ENCODE measurements around the gene USP38. TPM values are rescaled to one million over a fixed set of nuclear protein-coding genes. Genes with fewer than 3 reads are reported as not detected.

The USP38 gene
- polyA plus RNA-seq, 1 of the 3 experiments (the other 2 are of a cell fraction): 4.3 TPM

- TF ChIP-seq TEAD4 (IDR thresholded peaks at IDR 0.05; ENCODE audit: borderline replicate concordance, insufficient read depth): no peak
- no peak for TF ChIP-seq MAX (IDR thresholded peaks at IDR 0.05; ENCODE audit: low read depth)
- TF ChIP-seq RFX5 (IDR thresholded peaks at IDR 0.05; ENCODE audit: low read length): no peak
- no peaks in the 10 kb centered on the region for H3K27me3 ChIP-seq (ENCODE audit: insufficient read depth)
- 73% methylated on average over 2 of the region's 2 CpGs for WGBS (ENCODE audit: low lambda C conversion rate)
- no peaks in the 10 kb centered on the region for H3K9me2 ChIP-seq
- H3K27ac ChIP-seq (ENCODE audit: low read depth in 2 of 2, low read length in 1 of 2): no peak overlapping the region
- H2AFZ ChIP-seq (ENCODE audit: low read depth): no peak overlapping the region
- no peaks in the 10 kb centered on the region for H3F3A ChIP-seq (replicated peaks; ENCODE audit: insufficient read depth)
- no peaks in the 10 kb centered on the region for H3K4me1 ChIP-seq (ENCODE audit: control insufficient read depth in 1 of 2, insufficient read depth in 2 of 2, low read depth in 1 of 2, low read length in 1 of 2)
- no peak for DNase-seq
- H3K9me3 ChIP-seq: no peaks in the 10 kb centered on the region
- no peaks in the 10 kb centered on the region for H3K36me3 ChIP-seq (replicated peaks in 1 of 2; ENCODE audit: control insufficient read depth in 1 of 2, insufficient read depth in 2 of 2, low read length in 1 of 2)
- no peak overlapping the region for H3K4me3 ChIP-seq (ENCODE audit: low read depth in 2 of 2, low read length in 1 of 2)
- no peak overlapping the region for H3K4me2 ChIP-seq
- ChIA-PET POLR2A (no interaction called here), CTCF (no interaction called here)
- no peaks in the 10 kb centered on the region for H4K20me1 ChIP-seq (ENCODE audit: insufficient read depth)
- no peaks in the 10 kb centered on the region for H3K79me2 ChIP-seq (ENCODE audit: insufficient read depth)
- H3K9ac ChIP-seq: no peak overlapping the region
These were observed 36.2 kb upstream of the USP38 start for GRCh38 chr4:143148521-143148920.

GRCh38 chr4:143156853-143157252 is 27.9 kb upstream of the USP38 start:
- Histone ChIP-seq H2AFZ (ENCODE audit: low read depth) (no peak overlapping the region), H3K4me2 (no peak overlapping the region), H3K9me3 (no peaks in the 10 kb centered on the region), H3K27me3 (ENCODE audit: insufficient read depth) (no peaks in the 10 kb centered on the region), H3K79me2 (ENCODE audit: insufficient read depth) (no peaks in the 10 kb centered on the region), H3K9ac (no peak overlapping the region), H3F3A (replicated peaks; ENCODE audit: insufficient read depth) (no peaks in the 10 kb centered on the region), H4K20me1 (ENCODE audit: insufficient read depth) (no peaks in the 10 kb centered on the region), H3K9me2 (no peaks in the 10 kb centered on the region), H3K27ac (ENCODE audit: low read depth in 2 of 2, low read length in 1 of 2) (no peak overlapping the region), H3K36me3 (replicated peaks in 1 of 2; ENCODE audit: control insufficient read depth in 1 of 2, insufficient read depth in 2 of 2, low read length in 1 of 2) (no peaks in the 10 kb centered on the region), H3K4me3 (ENCODE audit: low read depth in 2 of 2, low read length in 1 of 2) (no peak overlapping the region), H3K4me1 (ENCODE audit: control insufficient read depth in 1 of 2, insufficient read depth in 2 of 2, low read depth in 1 of 2, low read length in 1 of 2) (no peaks in the 10 kb centered on the region)
- TF ChIP-seq RFX5 (IDR thresholded peaks at IDR 0.05; ENCODE audit: low read length): no peak
- no peak for TF ChIP-seq RAD21 (IDR thresholded peaks at IDR 0.05; ENCODE audit: low read length)
- DNase-seq: no peak
- WGBS (ENCODE audit: low lambda C conversion rate): 84% methylated on average over 2 of the region's 2 CpGs
- CTCF ChIA-PET: no interaction called here
- POLR2A ChIA-PET: no interaction called here

DNA sequence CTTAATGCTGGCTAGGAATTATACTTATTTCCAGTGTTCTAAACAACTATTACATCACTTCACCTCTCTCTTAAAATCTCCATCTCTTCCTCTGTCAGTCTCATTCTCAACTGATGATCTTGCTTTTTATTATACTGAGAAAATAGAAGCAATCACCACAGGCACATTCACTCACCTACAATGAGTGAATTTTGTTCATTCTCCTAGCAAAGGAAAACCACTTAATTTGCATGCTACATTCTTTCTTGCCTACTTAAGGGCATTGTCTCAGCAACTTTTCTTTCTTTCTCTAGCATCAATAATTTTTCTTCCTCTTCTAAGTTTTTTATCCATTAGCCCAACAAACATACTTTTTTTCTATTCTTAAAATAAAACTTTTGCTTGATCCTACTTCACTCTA is 21.1 kb upstream of the USP38 start:
- H3K9me2 ChIP-seq: no peaks in the 10 kb centered on the region
- CTCF ChIA-PET: no interaction called here
- no peaks in the 10 kb centered on the region for H3K79me2 ChIP-seq (ENCODE audit: insufficient read depth)
- no peak overlapping the region for H3K9ac ChIP-seq
- no peak overlapping the region for H3K4me3 ChIP-seq (ENCODE audit: low read depth in 2 of 2, low read length in 1 of 2)
- no peaks in the 10 kb centered on the region for H3K36me3 ChIP-seq (replicated peaks in 1 of 2; ENCODE audit: control insufficient read depth in 1 of 2, insufficient read depth in 2 of 2, low read length in 1 of 2)
- no peak for DNase-seq
- POLR2A ChIA-PET: interaction anchor here (0.6 kb wide), 1 partner anchor 78 kb away, joined by 5 read pairs; no protein-coding TSS in a partner anchor
- no peak overlapping the region for H2AFZ ChIP-seq (ENCODE audit: low read depth)
- H3K9me3 ChIP-seq: no peaks in the 10 kb centered on the region
- no peaks in the 10 kb centered on the region for H3K27me3 ChIP-seq (ENCODE audit: insufficient read depth)
- no peaks in the 10 kb centered on the region for H3F3A ChIP-seq (replicated peaks; ENCODE audit: insufficient read depth)
- H3K4me2 ChIP-seq: no peak overlapping the region
- no peaks in the 10 kb centered on the region for H4K20me1 ChIP-seq (ENCODE audit: insufficient read depth)
- H3K4me1 ChIP-seq (ENCODE audit: control insufficient read depth in 1 of 2, insufficient read depth in 2 of 2, low read depth in 1 of 2, low read length in 1 of 2): no peaks in the 10 kb centered on the region
- H3K27ac ChIP-seq (ENCODE audit: low read depth in 2 of 2, low read length in 1 of 2): no peak overlapping the region
- TF ChIP-seq NRF1 (IDR thresholded peaks at IDR 0.05; ENCODE audit: low read depth, low read length): no peak
- no peak for TF ChIP-seq MXI1 (IDR thresholded peaks at IDR 0.05; ENCODE audit: low read depth, low read length)
- TF ChIP-seq FOXM1 (IDR thresholded peaks at IDR 0.05; ENCODE audit: low read depth): no peak
- TF ChIP-seq MAX (IDR thresholded peaks at IDR 0.05; ENCODE audit: low read depth): no peak
- TF ChIP-seq IRF3 (IDR thresholded peaks at IDR 0.05; ENCODE audit: low read depth, low read length): no peak
- no peak for TF ChIP-seq RFX5 (IDR thresholded peaks at IDR 0.05; ENCODE audit: low read length)
- no peak for TF ChIP-seq FOSL2 (IDR thresholded peaks at IDR 0.05; ENCODE audit: borderline replicate concordance, low read depth)
- TF ChIP-seq, protein P1, sequence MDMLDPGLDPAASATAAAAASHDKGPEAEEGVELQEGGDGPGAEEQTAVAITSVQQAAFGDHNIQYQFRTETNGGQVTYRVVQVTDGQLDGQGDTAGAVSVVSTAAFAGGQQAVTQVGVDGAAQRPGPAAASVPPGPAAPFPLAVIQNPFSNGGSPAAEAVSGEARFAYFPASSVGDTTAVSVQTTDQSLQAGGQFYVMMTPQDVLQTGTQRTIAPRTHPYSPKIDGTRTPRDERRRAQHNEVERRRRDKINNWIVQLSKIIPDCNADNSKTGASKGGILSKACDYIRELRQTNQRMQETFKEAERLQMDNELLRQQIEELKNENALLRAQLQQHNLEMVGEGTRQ (IDR thresholded peaks at IDR 0.05; ENCODE audit: borderline replicate concordance, low read depth, low read length): no peak
- TF ChIP-seq ELF1 (IDR thresholded peaks at IDR 0.05): no peak
- TF ChIP-seq, protein P2, sequence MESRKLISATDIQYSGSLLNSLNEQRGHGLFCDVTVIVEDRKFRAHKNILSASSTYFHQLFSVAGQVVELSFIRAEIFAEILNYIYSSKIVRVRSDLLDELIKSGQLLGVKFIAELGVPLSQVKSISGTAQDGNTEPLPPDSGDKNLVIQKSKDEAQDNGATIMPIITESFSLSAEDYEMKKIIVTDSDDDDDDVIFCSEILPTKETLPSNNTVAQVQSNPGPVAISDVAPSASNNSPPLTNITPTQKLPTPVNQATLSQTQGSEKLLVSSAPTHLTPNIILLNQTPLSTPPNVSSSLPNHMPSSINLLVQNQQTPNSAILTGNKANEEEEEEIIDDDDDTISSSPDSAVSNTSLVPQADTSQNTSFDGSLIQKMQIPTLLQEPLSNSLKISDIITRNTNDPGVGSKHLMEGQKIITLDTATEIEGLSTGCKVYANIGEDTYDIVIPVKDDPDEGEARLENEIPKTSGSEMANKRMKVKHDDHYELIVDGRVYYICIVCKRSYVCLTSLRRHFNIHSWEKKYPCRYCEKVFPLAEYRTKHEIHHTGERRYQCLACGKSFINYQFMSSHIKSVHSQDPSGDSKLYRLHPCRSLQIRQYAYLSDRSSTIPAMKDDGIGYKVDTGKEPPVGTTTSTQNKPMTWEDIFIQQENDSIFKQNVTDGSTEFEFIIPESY (IDR thresholded peaks at IDR 0.05; ENCODE audit: borderline replicate concordance, low read depth): no peak
- no peak for TF ChIP-seq TCF12 (IDR thresholded peaks at IDR 0.05)
- no peak for TF ChIP-seq SMC3 (IDR thresholded peaks at IDR 0.05; ENCODE audit: low read depth, low read length)
- TF ChIP-seq RXRA (IDR thresholded peaks at IDR 0.05; ENCODE audit: borderline replicate concordance, low read depth): no peak
- TF ChIP-seq MEF2A (IDR thresholded peaks at IDR 0.05; ENCODE audit: borderline replicate concordance, low read depth): no peak
- TF ChIP-seq CHD2 (IDR thresholded peaks at IDR 0.05; ENCODE audit: low read length, partially characterized antibody): no peak
- no peak for TF ChIP-seq RCOR1 (IDR thresholded peaks at IDR 0.05; ENCODE audit: low read length)
- no peak for TF ChIP-seq EZH2phosphoT487 (IDR thresholded peaks at IDR 0.05; ENCODE audit: borderline replicate concordance, low read depth)

Measured in SK-N-SH (cell line).